ENCODE data around the gene NHERF2.

DNA sequence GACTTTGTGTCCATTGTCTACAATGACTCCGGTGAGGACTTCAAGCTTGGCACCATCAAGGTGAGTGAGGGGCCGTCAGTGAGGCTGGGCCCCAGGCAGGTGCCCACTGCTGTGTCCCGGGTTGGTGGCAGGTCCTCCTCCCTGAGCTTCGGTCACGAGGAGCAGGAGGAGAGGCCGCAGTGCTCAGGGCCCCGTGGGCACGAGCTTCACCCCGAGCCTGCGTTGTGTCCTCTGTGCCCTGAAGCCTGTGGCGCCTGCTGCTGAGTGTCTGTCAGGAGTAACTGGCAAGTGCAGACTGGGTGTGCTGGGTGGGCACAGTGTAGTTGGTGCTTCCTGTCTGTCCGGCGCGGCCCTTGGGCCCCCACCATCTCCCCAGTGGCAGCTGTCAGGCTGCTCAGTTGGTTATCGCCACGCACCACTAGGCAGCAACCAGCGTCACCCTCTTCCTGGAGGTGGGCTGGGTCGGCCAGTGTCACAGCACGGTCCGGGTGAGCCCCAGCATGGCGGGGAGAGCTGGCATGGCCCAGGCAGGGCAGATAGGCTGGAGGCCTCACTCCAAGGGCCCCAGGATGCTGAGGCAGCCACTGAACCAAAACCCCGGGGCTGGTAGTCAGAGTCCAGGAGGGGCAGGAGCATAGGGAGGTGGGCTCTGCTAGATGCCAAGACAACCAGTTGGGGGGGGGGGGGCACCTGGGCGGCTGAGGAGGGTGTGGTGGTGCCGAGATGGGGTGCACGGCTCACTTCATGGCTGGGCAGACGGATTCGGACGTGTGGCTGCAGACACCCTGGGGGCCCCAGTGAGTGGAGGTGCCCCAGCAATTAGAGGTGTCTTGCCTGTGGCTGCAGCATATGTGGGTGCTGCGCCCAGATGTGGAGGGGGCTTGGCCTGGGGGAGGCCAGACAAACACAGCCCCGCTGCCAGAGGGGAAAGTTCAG is 60.4 kb downstream of the NHERF2 start:
- no peak for TF ChIP-seq POLR2A (IDR thresholded peaks at IDR 0.05; ENCODE audit: extremely low read depth, insufficient read length)
- TF ChIP-seq, protein P1, sequence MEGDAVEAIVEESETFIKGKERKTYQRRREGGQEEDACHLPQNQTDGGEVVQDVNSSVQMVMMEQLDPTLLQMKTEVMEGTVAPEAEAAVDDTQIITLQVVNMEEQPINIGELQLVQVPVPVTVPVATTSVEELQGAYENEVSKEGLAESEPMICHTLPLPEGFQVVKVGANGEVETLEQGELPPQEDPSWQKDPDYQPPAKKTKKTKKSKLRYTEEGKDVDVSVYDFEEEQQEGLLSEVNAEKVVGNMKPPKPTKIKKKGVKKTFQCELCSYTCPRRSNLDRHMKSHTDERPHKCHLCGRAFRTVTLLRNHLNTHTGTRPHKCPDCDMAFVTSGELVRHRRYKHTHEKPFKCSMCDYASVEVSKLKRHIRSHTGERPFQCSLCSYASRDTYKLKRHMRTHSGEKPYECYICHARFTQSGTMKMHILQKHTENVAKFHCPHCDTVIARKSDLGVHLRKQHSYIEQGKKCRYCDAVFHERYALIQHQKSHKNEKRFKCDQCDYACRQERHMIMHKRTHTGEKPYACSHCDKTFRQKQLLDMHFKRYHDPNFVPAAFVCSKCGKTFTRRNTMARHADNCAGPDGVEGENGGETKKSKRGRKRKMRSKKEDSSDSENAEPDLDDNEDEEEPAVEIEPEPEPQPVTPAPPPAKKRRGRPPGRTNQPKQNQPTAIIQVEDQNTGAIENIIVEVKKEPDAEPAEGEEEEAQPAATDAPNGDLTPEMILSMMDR (IDR thresholded peaks at IDR 0.05; ENCODE audit: low read depth, low read length): no peak
- no peak for TF ChIP-seq MYC (IDR thresholded peaks at IDR 0.05; ENCODE audit: low read depth, low read length)
- TF ChIP-seq, protein P2, sequence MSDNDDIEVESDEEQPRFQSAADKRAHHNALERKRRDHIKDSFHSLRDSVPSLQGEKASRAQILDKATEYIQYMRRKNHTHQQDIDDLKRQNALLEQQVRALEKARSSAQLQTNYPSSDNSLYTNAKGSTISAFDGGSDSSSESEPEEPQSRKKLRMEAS (IDR thresholded peaks at IDR 0.05; ENCODE audit: low read depth, low read length): no peak

All from NB4 (cell line).